ENCODE data around the gene QPRT.
"Not testable (repeated sequence)": the region's sequence is repeated elsewhere in the genome, so short reads cannot be mapped to it uniquely, and the experiment has no call there.

Gene QPRT

GRCh38 chr16:29743475-29743826 lies 64.5 kb downstream of the QPRT start:
- ChIA-PET CTCF (no interaction called here), POLR2A (no interaction called here)
- no peak for TF ChIP-seq NFRKB (IDR thresholded peaks at IDR 0.05)
- no peak for TF ChIP-seq ELF4 (IDR thresholded peaks at IDR 0.05)
- TF ChIP-seq SUZ12 (IDR thresholded peaks at IDR 0.05), result no peak
- TF ChIP-seq ARNT (IDR thresholded peaks at IDR 0.05), result no peak
- TF ChIP-seq TARDBP (IDR thresholded peaks at IDR 0.05), result no peak
- no peak for TF ChIP-seq SP1 (IDR thresholded peaks at IDR 0.05)
- TF ChIP-seq FOXA1 (IDR thresholded peaks at IDR 0.05), result no peak
- TF ChIP-seq FOXM1 (IDR thresholded peaks at IDR 0.05; ENCODE audit: borderline replicate concordance), result no peak
- no peak for TF ChIP-seq BHLHE40 (IDR thresholded peaks at IDR 0.05; ENCODE audit: borderline replicate concordance)
- TF ChIP-seq PKNOX1 (IDR thresholded peaks at IDR 0.05), result no peak
- no peak for TF ChIP-seq L3MBTL2 (conservative IDR thresholded peaks at IDR 0.05)
- no peak for TF ChIP-seq FOXK2 (IDR thresholded peaks at IDR 0.05)
- no peak for TF ChIP-seq CTBP1 (IDR thresholded peaks at IDR 0.05; ENCODE audit: borderline replicate concordance)
- no peak for TF ChIP-seq HDGF (IDR thresholded peaks at IDR 0.05; ENCODE audit: borderline replicate concordance)
- no peak for TF ChIP-seq ZNF384 (IDR thresholded peaks at IDR 0.05)
- no peak for TF ChIP-seq LEF1 (IDR thresholded peaks at IDR 0.05; ENCODE audit: borderline replicate concordance)
- no peak for DNase-seq (ENCODE audit: extremely low spot score)

GRCh38 chr16:29743827-29744531 lies 65.0 kb downstream of the QPRT start:
- ChIA-PET POLR2A (no interaction called here), CTCF (no interaction called here)
- TF ChIP-seq HDGF (IDR thresholded peaks at IDR 0.05; ENCODE audit: borderline replicate concordance) (no peak), NFRKB (IDR thresholded peaks at IDR 0.05) (no peak), SUZ12 (IDR thresholded peaks at IDR 0.05) (no peak), PKNOX1 (IDR thresholded peaks at IDR 0.05) (no peak), BHLHE40 (IDR thresholded peaks at IDR 0.05; ENCODE audit: borderline replicate concordance) (no peak), SP1 (IDR thresholded peaks at IDR 0.05) (no peak), ELF4 (IDR thresholded peaks at IDR 0.05) (no peak), LEF1 (IDR thresholded peaks at IDR 0.05; ENCODE audit: borderline replicate concordance) (no peak), ARNT (IDR thresholded peaks at IDR 0.05) (no peak), FOXK2 (IDR thresholded peaks at IDR 0.05) (no peak), FOXM1 (IDR thresholded peaks at IDR 0.05; ENCODE audit: borderline replicate concordance) (no peak), CTBP1 (IDR thresholded peaks at IDR 0.05; ENCODE audit: borderline replicate concordance) (no peak), ZNF384 (IDR thresholded peaks at IDR 0.05) (no peak), L3MBTL2 (conservative IDR thresholded peaks at IDR 0.05) (no peak), TARDBP (IDR thresholded peaks at IDR 0.05) (no peak), FOXA1 (IDR thresholded peaks at IDR 0.05) (no peak)
- no peak for DNase-seq (ENCODE audit: extremely low spot score)

GRCh38 chr16:29744541-29745101 lies 65.6 kb downstream of the QPRT start:
- DNase-seq (ENCODE audit: extremely low spot score), result no peak
- CTCF ChIA-PET, result no interaction called here
- TF ChIP-seq FOXK2 (IDR thresholded peaks at IDR 0.05), result no peak
- TF ChIP-seq ELF4 (IDR thresholded peaks at IDR 0.05), result no peak
- no peak for TF ChIP-seq SP1 (IDR thresholded peaks at IDR 0.05)
- no peak for TF ChIP-seq HDGF (IDR thresholded peaks at IDR 0.05; ENCODE audit: borderline replicate concordance)
- TF ChIP-seq SUZ12 (IDR thresholded peaks at IDR 0.05), result no peak
- TF ChIP-seq ARNT (IDR thresholded peaks at IDR 0.05), result no peak
- TF ChIP-seq FOXA1 (IDR thresholded peaks at IDR 0.05), result no peak
- TF ChIP-seq L3MBTL2 (conservative IDR thresholded peaks at IDR 0.05), result no peak
- TF ChIP-seq PKNOX1 (IDR thresholded peaks at IDR 0.05), result no peak
- no peak for TF ChIP-seq BHLHE40 (IDR thresholded peaks at IDR 0.05; ENCODE audit: borderline replicate concordance)
- no peak for TF ChIP-seq LEF1 (IDR thresholded peaks at IDR 0.05; ENCODE audit: borderline replicate concordance)
- TF ChIP-seq ZNF384 (IDR thresholded peaks at IDR 0.05), result no peak
- no peak for TF ChIP-seq FOXM1 (IDR thresholded peaks at IDR 0.05; ENCODE audit: borderline replicate concordance)
- TF ChIP-seq CTBP1 (IDR thresholded peaks at IDR 0.05; ENCODE audit: borderline replicate concordance), result no peak
- TF ChIP-seq TARDBP (IDR thresholded peaks at IDR 0.05), result no peak
- no peak for TF ChIP-seq NFRKB (IDR thresholded peaks at IDR 0.05)
- POLR2A ChIA-PET, result no interaction called here

GRCh38 chr16:29745121-29745852 lies 66.3 kb downstream of the QPRT start:
- POLR2A ChIA-PET, result no interaction called here
- TF ChIP-seq ARNT (IDR thresholded peaks at IDR 0.05), result no peak
- no peak for DNase-seq (ENCODE audit: extremely low spot score)
- CTCF ChIA-PET, result no interaction called here

GRCh38 chr16:29745853-29746345 lies 66.9 kb downstream of the QPRT start, which contains the start of gene C16orf54:
Gene C16orf54 (minus strand): TSS chr16:29745990. CDS start chr16:29744951, 1,039 bp downstream.
- TF ChIP-seq PKNOX1 (IDR thresholded peaks at IDR 0.05), result no peak
- TF ChIP-seq FOXK2 (IDR thresholded peaks at IDR 0.05), result no peak
- TF ChIP-seq NFRKB (IDR thresholded peaks at IDR 0.05), result no peak
- TF ChIP-seq FOXM1 (IDR thresholded peaks at IDR 0.05; ENCODE audit: borderline replicate concordance), result no peak
- no peak for TF ChIP-seq SUZ12 (IDR thresholded peaks at IDR 0.05)
- TF ChIP-seq ELF4 (IDR thresholded peaks at IDR 0.05), result no peak
- TF ChIP-seq ZNF384 (IDR thresholded peaks at IDR 0.05), result no peak
- no peak for TF ChIP-seq FOXA1 (IDR thresholded peaks at IDR 0.05)
- no peak for TF ChIP-seq SP1 (IDR thresholded peaks at IDR 0.05)
- no peak for TF ChIP-seq LEF1 (IDR thresholded peaks at IDR 0.05; ENCODE audit: borderline replicate concordance)
- no peak for TF ChIP-seq ARNT (IDR thresholded peaks at IDR 0.05)
- TF ChIP-seq L3MBTL2 (conservative IDR thresholded peaks at IDR 0.05), result no peak
- no peak for TF ChIP-seq CTBP1 (IDR thresholded peaks at IDR 0.05; ENCODE audit: borderline replicate concordance)
- no peak for TF ChIP-seq BHLHE40 (IDR thresholded peaks at IDR 0.05; ENCODE audit: borderline replicate concordance)
- no peak for TF ChIP-seq TARDBP (IDR thresholded peaks at IDR 0.05)
- no peak for TF ChIP-seq HDGF (IDR thresholded peaks at IDR 0.05; ENCODE audit: borderline replicate concordance)
- POLR2A ChIA-PET, result no interaction called here
- no peak for DNase-seq (ENCODE audit: extremely low spot score)
- CTCF ChIA-PET, result no interaction called here

GRCh38 chr16:29746518-29746917 lies 67.5 kb downstream of the QPRT start:
- DNase-seq (ENCODE audit: extremely low spot score); CTCF ChIA-PET; POLR2A ChIA-PET: not testable (repeated sequence)
